ENCODE measurements around the gene GRIP2.
"Not testable (repeated sequence)": the region's sequence is repeated elsewhere in the genome, so short reads cannot be mapped to it uniquely, and the experiment has no call there.

The GRIP2 gene

GRCh38 chr3:14520149-14520548, 20.0 kb downstream of the GRIP2 start:
- DNase-seq (ENCODE audit: low spot score) = no peak

- no peak for DNase-seq (ENCODE audit: low spot score)
These were observed 20.7 kb downstream of the GRIP2 start for GRCh38 chr3:14519406-14519805.

GRCh38 chr3:14518893-14519292, 21.2 kb downstream of the GRIP2 start:
- DNase-seq (ENCODE audit: low spot score) = no peak

GRCh38 chr3:14518432-14518802, 21.7 kb downstream of the GRIP2 start:
- DNase-seq (ENCODE audit: low spot score) = no peak

- DNase-seq (ENCODE audit: low spot score) = no peak
These were observed 22.3 kb downstream of the GRIP2 start for GRCh38 chr3:14517601-14518431.

GRCh38 chr3:14516738-14517345, 23.3 kb downstream of the GRIP2 start:
- DNase-seq (ENCODE audit: low spot score) = no peak

- not testable (repeated sequence) for DNase-seq (ENCODE audit: low spot score)
These were observed 24.6 kb downstream of the GRIP2 start for GRCh38 chr3:14515526-14515925.

GRCh38 chr3:14514323-14514720, 25.8 kb downstream of the GRIP2 start:
- no peak for DNase-seq (ENCODE audit: low spot score)

GRCh38 chr3:14513566-14514322, 26.4 kb downstream of the GRIP2 start:
- DNase-seq (ENCODE audit: low spot score) = no peak

GRCh38 chr3:14512942-14513327, 27.2 kb downstream of the GRIP2 start:
- no peak for DNase-seq (ENCODE audit: low spot score)

GRCh38 chr3:14512281-14512941, 27.7 kb downstream of the GRIP2 start:
- no peak for DNase-seq (ENCODE audit: low spot score)

- DNase-seq (ENCODE audit: low spot score) = no peak
These were observed 28.4 kb downstream of the GRIP2 start for GRCh38 chr3:14511623-14512280.

- DNase-seq (ENCODE audit: low spot score) = no peak
These were observed 29.1 kb downstream of the GRIP2 start for GRCh38 chr3:14510838-14511622.

GRCh38 chr3:14509796-14510100, 30.4 kb downstream of the GRIP2 start:
- no peak for DNase-seq (ENCODE audit: low spot score)

- peak; percentile 91 for DNase-seq (ENCODE audit: low spot score)
These were observed 31.0 kb downstream of the GRIP2 start for GRCh38 chr3:14508966-14509795.

- no peak for DNase-seq (ENCODE audit: low spot score)
These were observed 31.7 kb downstream of the GRIP2 start for GRCh38 chr3:14508505-14508819.

GRCh38 chr3:14507757-14508504, 32.2 kb downstream of the GRIP2 start:
- DNase-seq (ENCODE audit: low spot score) = no peak

GRCh38 chr3:14507305-14507741, 32.8 kb downstream of the GRIP2 start:
- peak; percentile 63 for DNase-seq (ENCODE audit: low spot score)

- DNase-seq (ENCODE audit: low spot score) = no peak
These were observed 33.4 kb downstream of the GRIP2 start for GRCh38 chr3:14506626-14507304.
